HepG2 (cell line): ENCODE data around the gene GATAD2B.

Source experiments
- ZBTB3 ChIP-seq: sonication (generic); formaldehyde crosslinking; IDR thresholded peaks from 2 replicates; pipeline ENCODE4 v1.4.0; 2020; ENCODE audit warnings: low read depth, mild to moderate bottlenecking, moderate library complexity, missing genetic modification reagents, borderline replicate concordance
- TF ChIP-seq, protein P1 (sequence below): IDR thresholded peaks from 2 replicates; pipeline ENCODE4 v1.6.1; 2016; ENCODE audit warnings: low read depth, missing genetic modification reagents, missing compliant biosample characterization
- TF ChIP-seq, protein P2 (sequence below): sonication (generic); formaldehyde crosslinking; conservative IDR thresholded peaks from 2 replicates; pipeline ENCODE4 v1.5.0; 2020; ENCODE audit warnings: missing genetic modification reagents
- TF ChIP-seq, protein P3 (sequence below): sonication (generic); formaldehyde crosslinking; IDR thresholded peaks from 2 replicates; pipeline ENCODE4 v1.8.0; 2022; ENCODE audit warnings: mild to moderate bottlenecking, missing genetic modification reagents, moderate library complexity

DNA sequence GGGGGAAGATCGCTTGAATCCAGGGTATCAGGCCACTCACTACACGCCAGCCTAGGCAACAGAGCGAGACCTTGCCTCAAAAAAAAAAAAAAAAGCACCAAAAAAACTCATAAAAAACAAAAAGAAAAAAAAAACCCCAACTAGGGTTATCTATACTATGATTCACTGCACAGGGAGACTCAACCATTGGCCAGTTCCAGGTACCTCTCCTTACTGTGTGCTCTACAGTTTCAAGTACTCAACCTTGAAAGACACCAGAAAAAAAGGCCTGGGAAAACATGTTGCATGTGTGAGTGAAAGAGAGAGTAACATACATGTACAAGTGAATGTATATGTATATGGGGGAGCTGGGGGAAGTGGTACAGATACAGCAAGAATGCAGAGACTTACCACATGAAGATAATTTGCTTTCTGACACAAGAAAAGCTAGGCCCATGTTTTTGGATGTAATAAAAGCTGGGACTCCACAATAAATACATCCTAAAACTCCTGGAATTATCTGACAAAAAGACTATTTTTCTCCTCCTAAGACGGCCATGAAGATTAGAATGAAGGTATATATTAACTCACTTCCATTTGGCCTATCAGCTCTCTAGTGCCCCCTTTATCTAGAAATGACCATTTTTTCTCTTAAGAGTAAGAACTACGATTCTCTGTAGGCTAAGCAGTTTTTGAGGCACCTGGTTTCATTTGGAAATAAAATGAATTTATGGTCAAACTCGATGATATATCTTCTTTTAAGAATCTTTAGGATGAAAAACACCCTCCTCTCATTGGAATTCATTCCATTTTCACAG, 95.4 kb downstream of the GATAD2B start:
- TF ChIP-seq, protein P1, sequence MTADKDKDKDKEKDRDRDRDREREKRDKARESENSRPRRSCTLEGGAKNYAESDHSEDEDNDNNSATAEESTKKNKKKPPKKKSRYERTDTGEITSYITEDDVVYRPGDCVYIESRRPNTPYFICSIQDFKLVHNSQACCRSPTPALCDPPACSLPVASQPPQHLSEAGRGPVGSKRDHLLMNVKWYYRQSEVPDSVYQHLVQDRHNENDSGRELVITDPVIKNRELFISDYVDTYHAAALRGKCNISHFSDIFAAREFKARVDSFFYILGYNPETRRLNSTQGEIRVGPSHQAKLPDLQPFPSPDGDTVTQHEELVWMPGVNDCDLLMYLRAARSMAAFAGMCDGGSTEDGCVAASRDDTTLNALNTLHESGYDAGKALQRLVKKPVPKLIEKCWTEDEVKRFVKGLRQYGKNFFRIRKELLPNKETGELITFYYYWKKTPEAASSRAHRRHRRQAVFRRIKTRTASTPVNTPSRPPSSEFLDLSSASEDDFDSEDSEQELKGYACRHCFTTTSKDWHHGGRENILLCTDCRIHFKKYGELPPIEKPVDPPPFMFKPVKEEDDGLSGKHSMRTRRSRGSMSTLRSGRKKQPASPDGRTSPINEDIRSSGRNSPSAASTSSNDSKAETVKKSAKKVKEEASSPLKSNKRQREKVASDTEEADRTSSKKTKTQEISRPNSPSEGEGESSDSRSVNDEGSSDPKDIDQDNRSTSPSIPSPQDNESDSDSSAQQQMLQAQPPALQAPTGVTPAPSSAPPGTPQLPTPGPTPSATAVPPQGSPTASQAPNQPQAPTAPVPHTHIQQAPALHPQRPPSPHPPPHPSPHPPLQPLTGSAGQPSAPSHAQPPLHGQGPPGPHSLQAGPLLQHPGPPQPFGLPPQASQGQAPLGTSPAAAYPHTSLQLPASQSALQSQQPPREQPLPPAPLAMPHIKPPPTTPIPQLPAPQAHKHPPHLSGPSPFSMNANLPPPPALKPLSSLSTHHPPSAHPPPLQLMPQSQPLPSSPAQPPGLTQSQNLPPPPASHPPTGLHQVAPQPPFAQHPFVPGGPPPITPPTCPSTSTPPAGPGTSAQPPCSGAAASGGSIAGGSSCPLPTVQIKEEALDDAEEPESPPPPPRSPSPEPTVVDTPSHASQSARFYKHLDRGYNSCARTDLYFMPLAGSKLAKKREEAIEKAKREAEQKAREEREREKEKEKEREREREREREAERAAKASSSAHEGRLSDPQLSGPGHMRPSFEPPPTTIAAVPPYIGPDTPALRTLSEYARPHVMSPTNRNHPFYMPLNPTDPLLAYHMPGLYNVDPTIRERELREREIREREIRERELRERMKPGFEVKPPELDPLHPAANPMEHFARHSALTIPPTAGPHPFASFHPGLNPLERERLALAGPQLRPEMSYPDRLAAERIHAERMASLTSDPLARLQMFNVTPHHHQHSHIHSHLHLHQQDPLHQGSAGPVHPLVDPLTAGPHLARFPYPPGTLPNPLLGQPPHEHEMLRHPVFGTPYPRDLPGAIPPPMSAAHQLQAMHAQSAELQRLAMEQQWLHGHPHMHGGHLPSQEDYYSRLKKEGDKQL (CRISPR knock-in tag), result no peak
- no peak for TF ChIP-seq ZBTB3
- TF ChIP-seq, protein P2, sequence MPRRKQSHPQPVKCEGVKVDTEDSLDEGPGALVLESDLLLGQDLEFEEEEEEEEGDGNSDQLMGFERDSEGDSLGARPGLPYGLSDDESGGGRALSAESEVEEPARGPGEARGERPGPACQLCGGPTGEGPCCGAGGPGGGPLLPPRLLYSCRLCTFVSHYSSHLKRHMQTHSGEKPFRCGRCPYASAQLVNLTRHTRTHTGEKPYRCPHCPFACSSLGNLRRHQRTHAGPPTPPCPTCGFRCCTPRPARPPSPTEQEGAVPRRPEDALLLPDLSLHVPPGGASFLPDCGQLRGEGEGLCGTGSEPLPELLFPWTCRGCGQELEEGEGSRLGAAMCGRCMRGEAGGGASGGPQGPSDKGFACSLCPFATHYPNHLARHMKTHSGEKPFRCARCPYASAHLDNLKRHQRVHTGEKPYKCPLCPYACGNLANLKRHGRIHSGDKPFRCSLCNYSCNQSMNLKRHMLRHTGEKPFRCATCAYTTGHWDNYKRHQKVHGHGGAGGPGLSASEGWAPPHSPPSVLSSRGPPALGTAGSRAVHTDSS (CRISPR knock-in tag), result no peak
- TF ChIP-seq, protein P3, sequence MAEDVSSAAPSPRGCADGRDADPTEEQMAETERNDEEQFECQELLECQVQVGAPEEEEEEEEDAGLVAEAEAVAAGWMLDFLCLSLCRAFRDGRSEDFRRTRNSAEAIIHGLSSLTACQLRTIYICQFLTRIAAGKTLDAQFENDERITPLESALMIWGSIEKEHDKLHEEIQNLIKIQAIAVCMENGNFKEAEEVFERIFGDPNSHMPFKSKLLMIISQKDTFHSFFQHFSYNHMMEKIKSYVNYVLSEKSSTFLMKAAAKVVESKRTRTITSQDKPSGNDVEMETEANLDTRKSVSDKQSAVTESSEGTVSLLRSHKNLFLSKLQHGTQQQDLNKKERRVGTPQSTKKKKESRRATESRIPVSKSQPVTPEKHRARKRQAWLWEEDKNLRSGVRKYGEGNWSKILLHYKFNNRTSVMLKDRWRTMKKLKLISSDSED (CRISPR knock-in tag), result no peak
